Measurements from ENCODE around the gene LRRFIP1.

LRRFIP1 gene

DNA sequence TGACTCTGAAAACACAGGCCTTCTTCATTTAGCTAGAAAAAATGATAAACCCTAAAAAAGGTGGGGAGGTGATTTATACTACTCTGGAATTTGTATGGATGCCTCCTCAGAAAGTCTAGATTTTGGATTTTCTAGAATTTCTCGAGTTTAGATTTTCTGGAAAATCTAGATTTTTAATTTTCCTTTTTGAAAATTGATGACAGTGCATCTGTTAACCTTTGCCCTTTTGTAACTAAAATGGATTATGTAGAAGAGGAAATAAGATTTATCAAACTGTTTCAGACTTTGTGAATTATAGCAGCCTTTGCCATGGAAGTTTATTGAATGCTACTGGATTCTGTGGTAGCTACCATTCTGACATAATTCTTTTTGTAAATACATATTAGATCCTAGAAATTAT, 95.6 kb downstream of the LRRFIP1 start:
- H3K9ac ChIP-seq (ENCODE audit: low read length), result no peak overlapping the region
- no peaks in the 10 kb centered on the region for H4K20me1 ChIP-seq (ENCODE audit: insufficient read depth, low read length)
- no peaks in the 10 kb centered on the region for H3K27me3 ChIP-seq (ENCODE audit: low read depth, low read length)
- H3K4me3 ChIP-seq (ENCODE audit: low read length), result no peak overlapping the region
- H3K4me2 ChIP-seq (ENCODE audit: low read length), result no peak overlapping the region
- H3K9me3 ChIP-seq (ENCODE audit: insufficient read depth, low read length), result no peaks in the 10 kb centered on the region
- TF ChIP-seq EZH2phosphoT487 (IDR thresholded peaks at IDR 0.05; ENCODE audit: low read depth), result no peak
- TF ChIP-seq, protein P1, sequence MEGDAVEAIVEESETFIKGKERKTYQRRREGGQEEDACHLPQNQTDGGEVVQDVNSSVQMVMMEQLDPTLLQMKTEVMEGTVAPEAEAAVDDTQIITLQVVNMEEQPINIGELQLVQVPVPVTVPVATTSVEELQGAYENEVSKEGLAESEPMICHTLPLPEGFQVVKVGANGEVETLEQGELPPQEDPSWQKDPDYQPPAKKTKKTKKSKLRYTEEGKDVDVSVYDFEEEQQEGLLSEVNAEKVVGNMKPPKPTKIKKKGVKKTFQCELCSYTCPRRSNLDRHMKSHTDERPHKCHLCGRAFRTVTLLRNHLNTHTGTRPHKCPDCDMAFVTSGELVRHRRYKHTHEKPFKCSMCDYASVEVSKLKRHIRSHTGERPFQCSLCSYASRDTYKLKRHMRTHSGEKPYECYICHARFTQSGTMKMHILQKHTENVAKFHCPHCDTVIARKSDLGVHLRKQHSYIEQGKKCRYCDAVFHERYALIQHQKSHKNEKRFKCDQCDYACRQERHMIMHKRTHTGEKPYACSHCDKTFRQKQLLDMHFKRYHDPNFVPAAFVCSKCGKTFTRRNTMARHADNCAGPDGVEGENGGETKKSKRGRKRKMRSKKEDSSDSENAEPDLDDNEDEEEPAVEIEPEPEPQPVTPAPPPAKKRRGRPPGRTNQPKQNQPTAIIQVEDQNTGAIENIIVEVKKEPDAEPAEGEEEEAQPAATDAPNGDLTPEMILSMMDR (IDR thresholded peaks at IDR 0.05; ENCODE audit: low read depth, low read length), result no peak
- H2AFZ ChIP-seq (ENCODE audit: low read depth, low read length), result no peak overlapping the region
- no peaks in the 10 kb centered on the region for H3K79me2 ChIP-seq (ENCODE audit: low read length)
- H3K4me1 ChIP-seq (ENCODE audit: low read length), result no peaks in the 10 kb centered on the region
- no peak overlapping the region for H3K27ac ChIP-seq (ENCODE audit: low read length)
- no peaks in the 10 kb centered on the region for H3K36me3 ChIP-seq (replicated peaks; ENCODE audit: low read depth, low read length)

DNA sequence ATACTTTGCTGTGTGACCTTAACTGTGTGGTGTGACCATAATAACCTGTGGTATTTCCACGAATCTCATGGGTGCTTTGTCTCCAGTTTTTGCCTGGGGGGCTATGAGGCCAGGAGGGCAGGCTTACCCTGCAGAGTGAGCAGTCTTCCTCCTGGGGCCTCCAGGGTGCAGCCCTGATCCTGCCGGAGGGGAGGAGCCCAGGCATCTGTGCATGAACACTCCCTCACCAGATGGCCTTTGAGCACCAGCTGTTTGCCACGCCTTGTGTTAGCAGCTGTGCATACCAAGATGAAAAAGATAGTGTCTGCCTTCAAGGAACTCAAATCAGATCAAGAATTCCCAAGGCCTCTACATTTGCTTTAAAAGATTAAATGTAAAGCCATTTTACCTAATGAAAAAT, 96.2 kb downstream of the LRRFIP1 start:
- Histone ChIP-seq H3K9ac (ENCODE audit: low read length) (no peak overlapping the region), H4K20me1 (ENCODE audit: insufficient read depth, low read length) (no peaks in the 10 kb centered on the region), H3K4me3 (ENCODE audit: low read length) (no peak overlapping the region), H3K27me3 (ENCODE audit: low read depth, low read length) (no peaks in the 10 kb centered on the region), H3K4me2 (ENCODE audit: low read length) (no peak overlapping the region), H3K27ac (ENCODE audit: low read length) (no peak overlapping the region), H3K4me1 (ENCODE audit: low read length) (no peaks in the 10 kb centered on the region), H3K9me3 (ENCODE audit: insufficient read depth, low read length) (no peaks in the 10 kb centered on the region), H3K36me3 (replicated peaks; ENCODE audit: low read depth, low read length) (no peaks in the 10 kb centered on the region), H3K79me2 (ENCODE audit: low read length) (no peaks in the 10 kb centered on the region), H2AFZ (ENCODE audit: low read depth, low read length) (no peak overlapping the region)
- no peak for TF ChIP-seq EZH2phosphoT487 (IDR thresholded peaks at IDR 0.05; ENCODE audit: low read depth)
- TF ChIP-seq, protein P1 (IDR thresholded peaks at IDR 0.05; ENCODE audit: low read depth, low read length), result no peak

DNA sequence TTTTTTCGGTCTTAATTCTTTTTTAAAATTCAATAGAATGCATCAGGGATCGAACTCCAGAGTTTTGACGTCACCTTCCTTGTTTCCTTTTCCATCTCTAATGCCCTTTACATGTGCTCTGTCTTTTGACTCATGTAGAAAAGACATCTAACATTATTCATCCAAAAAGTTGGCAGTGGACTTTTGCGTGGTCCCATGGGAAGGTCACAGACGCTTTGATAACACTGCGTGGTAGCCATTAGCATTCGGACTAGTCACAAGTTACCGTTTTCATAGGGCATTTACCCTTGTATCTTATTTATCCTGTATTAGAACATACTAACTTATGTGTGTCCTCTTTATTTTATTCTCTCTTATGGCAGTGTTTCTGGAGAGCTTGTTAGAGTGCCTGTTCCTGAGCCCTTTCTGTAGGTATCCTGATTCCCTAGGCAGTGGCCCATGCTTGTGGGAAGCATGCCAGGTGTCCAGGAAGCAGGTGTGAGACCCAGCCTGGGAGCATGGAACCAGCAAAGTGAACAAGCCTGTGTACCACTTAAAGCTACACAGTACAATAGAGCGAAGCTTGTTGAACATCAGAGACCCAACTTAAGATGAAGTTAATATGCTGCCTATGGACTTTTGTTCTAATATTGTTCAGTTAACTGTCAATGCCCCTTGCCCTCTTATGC, 97.6 kb downstream of the LRRFIP1 start:
- TF ChIP-seq EZH2phosphoT487 (IDR thresholded peaks at IDR 0.05; ENCODE audit: low read depth), result no peak
- TF ChIP-seq, protein P1 (IDR thresholded peaks at IDR 0.05; ENCODE audit: low read depth, low read length), result no peak
- Histone ChIP-seq H3K4me2 (ENCODE audit: low read length) (no peak overlapping the region), H4K20me1 (ENCODE audit: insufficient read depth, low read length) (no peaks in the 10 kb centered on the region), H3K27me3 (ENCODE audit: low read depth, low read length) (no peaks in the 10 kb centered on the region), H3K36me3 (replicated peaks; ENCODE audit: low read depth, low read length) (no peaks in the 10 kb centered on the region), H3K4me1 (ENCODE audit: low read length) (no peaks in the 10 kb centered on the region), H3K4me3 (ENCODE audit: low read length) (no peak overlapping the region), H3K9me3 (ENCODE audit: insufficient read depth, low read length) (no peaks in the 10 kb centered on the region), H3K9ac (ENCODE audit: low read length) (no peak overlapping the region), H3K27ac (ENCODE audit: low read length) (no peak overlapping the region), H3K79me2 (ENCODE audit: low read length) (no peaks in the 10 kb centered on the region), H2AFZ (ENCODE audit: low read depth, low read length) (no peak overlapping the region)

DNA sequence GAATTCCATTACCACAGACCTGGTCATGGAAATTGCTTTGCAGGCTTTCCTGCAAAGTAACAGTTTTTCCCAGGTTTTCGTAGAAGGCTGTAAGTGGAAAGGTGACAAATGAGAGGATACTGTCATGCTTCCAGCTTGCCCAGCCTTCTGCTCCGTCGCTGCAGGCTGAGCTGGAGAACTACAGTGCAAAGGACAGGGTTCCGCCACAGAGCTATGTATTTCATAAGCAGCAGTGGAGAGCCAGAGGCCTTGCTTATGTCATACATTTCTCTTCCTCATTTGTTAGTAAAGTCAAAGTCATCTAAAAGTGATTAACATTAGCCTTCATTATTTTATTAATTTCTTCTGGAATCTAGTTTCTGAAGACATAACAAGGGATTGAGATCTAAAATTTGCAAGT, 98.3 kb downstream of the LRRFIP1 start:
- Histone ChIP-seq H3K27me3 (ENCODE audit: low read depth, low read length) (no peaks in the 10 kb centered on the region), H3K79me2 (ENCODE audit: low read length) (no peaks in the 10 kb centered on the region), H4K20me1 (ENCODE audit: insufficient read depth, low read length) (no peaks in the 10 kb centered on the region), H3K4me1 (ENCODE audit: low read length) (no peaks in the 10 kb centered on the region), H3K4me2 (ENCODE audit: low read length) (no peak overlapping the region), H3K27ac (ENCODE audit: low read length) (no peak overlapping the region), H2AFZ (ENCODE audit: low read depth, low read length) (no peak overlapping the region), H3K9ac (ENCODE audit: low read length) (no peak overlapping the region), H3K4me3 (ENCODE audit: low read length) (no peak overlapping the region), H3K36me3 (replicated peaks; ENCODE audit: low read depth, low read length) (no peaks in the 10 kb centered on the region), H3K9me3 (ENCODE audit: insufficient read depth, low read length) (no peaks in the 10 kb centered on the region)
- TF ChIP-seq, protein P1 (IDR thresholded peaks at IDR 0.05; ENCODE audit: low read depth, low read length), result no peak
- no peak for TF ChIP-seq EZH2phosphoT487 (IDR thresholded peaks at IDR 0.05; ENCODE audit: low read depth)
